NCI-H748 (cell line): ENCODE measurements around the gene PPM1D.
"Not testable (repeated sequence)": the region's sequence is repeated elsewhere in the genome, so short reads cannot be mapped to it uniquely, and the experiment has no call there.

Experiments used
- DNase-seq: peaks from one replicate; lab custom pipeline; 2025; ENCODE audit not compliant: unreplicated experiment; lab: John Stamatoyannopoulos, UW

The PPM1D gene

GRCh38 chr17:60599620-60600489 is at the start of gene PPM1D:
PPM1D (plus strand) TSS chr17:60600193; CDS start chr17:60600415, 222 bp downstream.
- peak; percentile 99 for DNase-seq

GRCh38 chr17:60552255-60552654 is 47.7 kb upstream of the PPM1D start:
- not testable (repeated sequence) for DNase-seq

GRCh38 chr17:60554377-60554788 is 45.6 kb upstream of the PPM1D start:
- DNase-seq = no peak

- no peak for DNase-seq
Measured at GRCh38 chr17:60555786-60556185, 44.2 kb upstream of the PPM1D start.

- peak; percentile 19 for DNase-seq
Measured at GRCh38 chr17:60557805-60558204, 42.2 kb upstream of the PPM1D start.

DNA sequence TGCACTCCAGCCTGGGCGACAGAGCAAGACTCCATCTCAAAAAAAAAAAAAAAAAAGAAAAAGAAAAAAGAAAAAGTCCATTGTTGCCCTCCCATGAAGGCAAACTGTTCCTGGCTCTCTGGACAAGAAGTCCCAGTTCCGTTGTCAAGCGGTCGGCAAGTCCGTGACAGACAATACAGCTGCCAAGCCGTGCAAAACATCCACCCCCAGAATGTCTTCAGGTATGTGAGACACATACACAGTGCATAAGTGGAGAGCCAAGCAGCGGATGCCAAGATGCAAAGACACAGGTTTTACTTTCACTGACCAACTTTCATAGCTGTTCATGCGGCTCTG is 40.4 kb upstream of the PPM1D start:
- no peak for DNase-seq

- DNase-seq = no peak
Measured at GRCh38 chr17:60559995-60560859, 39.8 kb upstream of the PPM1D start.

GRCh38 chr17:60560860-60561257 is 39.1 kb upstream of the PPM1D start:
- peak; percentile 5 for DNase-seq

GRCh38 chr17:60562421-60562820 is 37.6 kb upstream of the PPM1D start:
- DNase-seq = no peak

DNA sequence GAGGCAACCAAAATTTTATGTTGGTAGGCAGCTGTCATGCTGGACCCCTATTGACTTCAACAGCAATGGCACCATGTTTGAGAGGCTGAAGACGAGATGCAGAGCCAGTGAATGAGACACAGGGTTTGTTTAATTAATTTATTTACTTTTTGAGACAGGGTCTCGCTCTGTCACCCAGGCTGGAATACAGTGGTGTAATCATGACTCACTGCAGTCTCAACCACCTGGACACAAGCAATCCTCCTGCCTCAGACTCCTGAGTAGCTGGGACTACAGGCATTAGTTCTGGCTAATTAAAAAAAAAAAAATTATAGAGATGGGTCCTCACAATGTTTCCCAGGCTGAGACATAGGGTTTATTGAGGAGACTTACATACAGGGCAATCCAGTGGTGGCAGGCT is 36.2 kb upstream of the PPM1D start:
- DNase-seq = peak; percentile 44

GRCh38 chr17:60565233-60565632 is 34.8 kb upstream of the PPM1D start:
- DNase-seq = no peak

- DNase-seq = no peak
Measured at GRCh38 chr17:60573236-60574051, 26.5 kb upstream of the PPM1D start.

- peak; percentile 10 for DNase-seq
Measured at GRCh38 chr17:60577147-60577915, 22.7 kb upstream of the PPM1D start.

GRCh38 chr17:60579090-60579489 is 20.9 kb upstream of the PPM1D start:
- no peak for DNase-seq

- no peak for DNase-seq
Measured at GRCh38 chr17:60579551-60579950, 20.4 kb upstream of the PPM1D start.

- no peak for DNase-seq
Measured at GRCh38 chr17:60583008-60583407, 17.0 kb upstream of the PPM1D start.

DNA sequence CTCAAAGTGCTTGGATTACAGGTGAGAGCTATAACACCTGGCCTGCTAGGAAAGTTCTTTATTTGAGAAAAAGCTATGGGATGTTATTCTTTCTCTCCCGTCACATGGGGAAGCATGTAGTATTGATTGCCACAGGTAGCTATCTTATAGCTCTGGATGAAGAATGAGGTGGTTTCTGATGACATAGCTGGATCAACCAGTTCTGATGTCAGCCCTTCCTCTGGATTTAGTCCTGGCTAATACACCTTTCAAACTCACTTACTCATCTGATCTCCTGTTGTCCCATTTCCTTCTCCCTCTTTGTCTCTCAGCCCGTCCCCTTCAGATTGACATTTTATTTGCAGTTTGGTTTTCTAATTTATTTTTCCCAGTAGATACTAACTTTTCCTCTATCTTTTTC is 14.1 kb upstream of the PPM1D start:
- no peak for DNase-seq

DNA sequence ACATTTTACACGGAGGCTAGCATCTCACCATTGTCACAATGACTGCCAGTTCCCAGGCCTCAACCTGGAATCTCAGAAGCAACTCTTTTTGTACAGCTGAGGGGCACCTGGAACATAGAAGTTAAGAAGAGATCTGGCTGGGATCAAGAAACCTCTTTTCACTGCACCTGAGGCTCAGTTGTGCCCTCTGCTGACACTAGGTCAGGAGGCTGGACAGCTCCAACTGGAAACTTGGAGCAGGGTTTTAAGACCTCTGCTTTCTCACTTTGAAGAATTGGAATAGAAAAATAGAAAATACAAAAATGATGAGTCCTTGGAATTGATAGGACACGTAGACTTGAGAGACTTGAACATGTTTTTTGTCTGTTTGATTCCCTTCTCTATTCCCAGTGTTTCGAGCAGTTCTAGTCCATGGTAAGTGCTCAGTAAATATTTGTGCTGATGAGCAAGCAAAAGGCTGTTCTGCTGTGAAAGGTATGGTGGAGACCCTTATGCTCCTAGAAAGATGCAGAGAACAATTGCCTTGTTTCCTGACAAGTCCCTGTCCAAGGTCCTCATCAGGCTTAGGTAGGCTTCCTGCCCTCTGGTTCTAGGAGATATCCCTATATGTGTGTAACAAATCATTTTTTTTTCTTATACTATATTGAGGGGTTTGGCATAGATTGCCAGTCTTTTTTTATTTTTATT is 13.6 kb upstream of the PPM1D start:
- DNase-seq = peak; percentile 19

DNA sequence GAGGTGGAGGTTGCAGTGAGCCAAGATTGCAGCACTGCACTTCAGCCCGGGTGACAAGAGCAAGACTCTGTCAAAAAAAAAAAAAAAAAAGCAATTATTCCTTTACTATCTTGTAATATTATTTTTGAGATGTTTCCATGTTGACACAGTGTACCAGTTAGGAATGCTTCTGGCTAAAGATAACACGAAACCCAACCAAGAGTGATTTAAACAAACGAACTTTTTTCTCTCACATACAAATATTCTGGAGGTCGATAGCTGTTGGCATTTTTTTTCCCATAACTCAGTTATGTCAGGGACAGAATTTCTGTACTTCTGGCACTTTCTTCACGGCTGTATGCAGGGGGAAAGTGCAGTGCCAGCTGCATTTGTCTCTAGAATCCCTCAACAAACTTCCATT is 9.9 kb upstream of the PPM1D start:
- no peak for DNase-seq

DNA sequence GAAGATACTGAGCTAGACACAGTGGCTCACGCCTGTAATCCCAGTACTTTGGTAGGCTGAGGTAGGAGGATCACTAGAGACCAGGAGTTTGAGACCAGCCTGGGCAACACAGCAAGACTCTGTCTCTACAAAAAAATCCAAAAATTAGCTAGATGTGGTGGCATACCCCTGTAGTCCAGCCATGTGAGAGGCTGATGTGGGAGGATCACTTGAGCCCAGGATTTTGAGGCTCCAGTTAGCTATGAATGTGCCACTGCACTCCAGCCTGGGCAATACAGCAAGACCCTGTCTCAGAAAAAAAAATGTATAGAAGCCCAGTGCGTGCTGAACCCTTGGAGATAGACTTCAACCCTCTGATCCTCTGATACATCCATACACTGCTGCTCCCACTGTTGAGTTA is 7.2 kb upstream of the PPM1D start:
- DNase-seq = no peak
